ENCODE results near the gene CARS1. TPM values are rescaled to one million over a fixed set of nuclear protein-coding genes. Genes with fewer than 3 reads are reported as not detected.
A peak's percentile ranks its signal among the peaks of the same experiment; 100 is the strongest.

The CARS1 gene
- total and polyA plus RNA-seq, 9 of the 15 experiments (the other 6 are each of a cell fraction or from before 2014, with no cell fraction given): 14.4 to 106 (median 73.6) TPM

DNA sequence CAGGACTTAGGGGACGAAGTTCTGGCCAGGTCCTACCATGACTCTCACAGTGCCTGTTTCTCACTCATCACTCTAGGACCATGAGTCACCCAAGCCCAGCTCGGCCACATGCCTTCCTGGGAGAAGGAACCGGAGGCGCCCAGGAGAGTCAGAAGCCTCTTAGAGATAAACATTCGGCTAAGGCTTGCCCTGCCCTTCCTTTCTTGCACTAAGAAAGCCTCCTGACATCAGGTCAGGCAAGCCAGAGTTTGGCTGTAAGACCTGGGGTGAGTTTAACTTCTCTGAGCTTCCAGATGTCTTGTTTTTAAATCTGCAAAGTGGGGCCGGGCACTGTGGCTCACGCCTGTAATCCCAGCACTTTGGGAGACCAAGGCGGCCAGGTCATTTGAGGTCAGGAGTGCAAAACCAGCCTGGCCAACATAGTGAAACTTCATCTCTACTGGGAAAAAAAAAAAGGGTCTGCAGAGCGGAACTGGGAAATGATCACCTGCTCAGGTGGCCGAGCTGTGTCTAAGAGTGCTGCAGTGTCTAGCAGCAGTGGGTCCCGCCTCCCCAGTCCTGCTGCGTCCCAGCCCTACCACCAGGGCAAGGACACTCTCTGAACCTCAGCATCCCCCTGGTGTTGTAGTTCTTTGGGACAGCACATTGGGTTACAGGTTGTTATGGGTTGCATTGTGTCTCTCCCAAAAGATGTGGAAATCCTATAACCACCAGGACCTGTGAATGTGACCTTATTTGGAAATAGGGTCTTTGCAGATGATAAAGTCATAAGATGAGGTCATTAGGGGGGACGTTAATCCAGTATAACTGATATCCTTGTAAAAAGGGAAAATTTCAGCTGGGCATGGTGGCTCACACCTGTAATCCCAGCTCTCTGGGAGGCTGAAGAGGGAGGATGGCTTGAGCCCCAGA lies 1.8 kb upstream of the CARS1 start (continued):
- TF ChIP-seq, protein P1, sequence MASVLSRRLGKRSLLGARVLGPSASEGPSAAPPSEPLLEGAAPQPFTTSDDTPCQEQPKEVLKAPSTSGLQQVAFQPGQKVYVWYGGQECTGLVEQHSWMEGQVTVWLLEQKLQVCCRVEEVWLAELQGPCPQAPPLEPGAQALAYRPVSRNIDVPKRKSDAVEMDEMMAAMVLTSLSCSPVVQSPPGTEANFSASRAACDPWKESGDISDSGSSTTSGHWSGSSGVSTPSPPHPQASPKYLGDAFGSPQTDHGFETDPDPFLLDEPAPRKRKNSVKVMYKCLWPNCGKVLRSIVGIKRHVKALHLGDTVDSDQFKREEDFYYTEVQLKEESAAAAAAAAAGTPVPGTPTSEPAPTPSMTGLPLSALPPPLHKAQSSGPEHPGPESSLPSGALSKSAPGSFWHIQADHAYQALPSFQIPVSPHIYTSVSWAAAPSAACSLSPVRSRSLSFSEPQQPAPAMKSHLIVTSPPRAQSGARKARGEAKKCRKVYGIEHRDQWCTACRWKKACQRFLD (CRISPR knock-in tag; IDR thresholded peaks at IDR 0.05): no peak
- TF ChIP-seq FOXA3 (CRISPR knock-in tag; conservative IDR thresholded peaks at IDR 0.05 in 1 of 2, IDR thresholded peaks at IDR 0.05 in 1 of 2) (peak in 1 of 2 experiments; percentile 33; a peak in 1 of 4 replicates), ATF7 (IDR thresholded peaks at IDR 0.05) (peak; percentile 55), FOXA1 (IDR thresholded peaks at IDR 0.05; ENCODE audit: borderline replicate concordance) (no peak), L3MBTL2 (IDR thresholded peaks at IDR 0.05) (peak; percentile 85), CTBP1 (IDR thresholded peaks at IDR 0.05; ENCODE audit: borderline replicate concordance) (peak; percentile 81), TBL1XR1 (IDR thresholded peaks at IDR 0.05; ENCODE audit: low read length in 2 of 2) (0 out of 4 replicates have a peak, but pooled peaks of 1 of the 2 experiments have one; percentile 44), RBBP5 (IDR thresholded peaks at IDR 0.05; ENCODE audit: borderline replicate concordance, insufficient read depth, low read length, poor library complexity, severe bottlenecking) (peak; percentile 80), ZNF436 (CRISPR knock-in tag; IDR thresholded peaks at IDR 0.05) (no peak), TRIM28 (IDR thresholded peaks at IDR 0.05) (peak; percentile 46; the same call in 1 of the 2 replicates), ZNF668 (CRISPR knock-in tag; IDR thresholded peaks at IDR 0.05) (0 out of 2 replicates have a peak, but pooled peaks have one; percentile 31), TARDBP (IDR thresholded peaks at IDR 0.05) (no peak), NCOA1 (IDR thresholded peaks at IDR 0.05; ENCODE audit: low read depth) (0 out of 2 replicates have a peak, but pooled peaks have one; percentile 24), RUNX1 (IDR thresholded peaks at IDR 0.05; ENCODE audit: low read depth) (no peak), ZEB2 (IDR thresholded peaks at IDR 0.05) (0 out of 2 replicates have a peak, but pooled peaks have one; percentile 46), ZNF146 (CRISPR knock-in tag; IDR thresholded peaks at IDR 0.05; ENCODE audit: unreplicated experiment) (no peak), SPI1 (IDR thresholded peaks at IDR 0.05; ENCODE audit: borderline replicate concordance, low read depth, low read length) (0 out of 2 replicates have a peak, but pooled peaks have one; percentile 0), CC2D1A (IDR thresholded peaks at IDR 0.05) (no peak)
- TF ChIP-seq, protein P2, sequence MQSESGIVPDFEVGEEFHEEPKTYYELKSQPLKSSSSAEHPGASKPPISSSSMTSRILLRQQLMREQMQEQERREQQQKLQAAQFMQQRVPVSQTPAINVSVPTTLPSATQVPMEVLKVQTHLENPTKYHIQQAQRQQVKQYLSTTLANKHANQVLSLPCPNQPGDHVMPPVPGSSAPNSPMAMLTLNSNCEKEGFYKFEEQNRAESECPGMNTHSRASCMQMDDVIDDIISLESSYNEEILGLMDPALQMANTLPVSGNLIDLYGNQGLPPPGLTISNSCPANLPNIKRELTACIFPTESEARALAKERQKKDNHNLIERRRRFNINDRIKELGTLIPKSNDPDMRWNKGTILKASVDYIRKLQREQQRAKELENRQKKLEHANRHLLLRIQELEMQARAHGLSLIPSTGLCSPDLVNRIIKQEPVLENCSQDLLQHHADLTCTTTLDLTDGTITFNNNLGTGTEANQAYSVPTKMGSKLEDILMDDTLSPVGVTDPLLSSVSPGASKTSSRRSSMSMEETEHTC (IDR thresholded peaks at IDR 0.05): 0 out of 2 replicates have a peak, but pooled peaks have one; percentile 36
- TF ChIP-seq, protein P3, sequence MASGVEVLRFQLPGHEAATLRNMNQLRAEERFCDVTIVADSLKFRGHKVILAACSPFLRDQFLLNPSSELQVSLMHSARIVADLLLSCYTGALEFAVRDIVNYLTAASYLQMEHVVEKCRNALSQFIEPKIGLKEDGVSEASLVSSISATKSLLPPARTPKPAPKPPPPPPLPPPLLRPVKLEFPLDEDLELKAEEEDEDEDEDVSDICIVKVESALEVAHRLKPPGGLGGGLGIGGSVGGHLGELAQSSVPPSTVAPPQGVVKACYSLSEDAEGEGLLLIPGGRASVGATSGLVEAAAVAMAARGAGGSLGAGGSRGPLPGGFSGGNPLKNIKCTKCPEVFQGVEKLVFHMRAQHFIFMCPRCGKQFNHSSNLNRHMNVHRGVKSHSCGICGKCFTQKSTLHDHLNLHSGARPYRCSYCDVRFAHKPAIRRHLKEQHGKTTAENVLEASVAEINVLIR (CRISPR knock-in tag; IDR thresholded peaks at IDR 0.05): no peak
- TF ChIP-seq, protein P4, sequence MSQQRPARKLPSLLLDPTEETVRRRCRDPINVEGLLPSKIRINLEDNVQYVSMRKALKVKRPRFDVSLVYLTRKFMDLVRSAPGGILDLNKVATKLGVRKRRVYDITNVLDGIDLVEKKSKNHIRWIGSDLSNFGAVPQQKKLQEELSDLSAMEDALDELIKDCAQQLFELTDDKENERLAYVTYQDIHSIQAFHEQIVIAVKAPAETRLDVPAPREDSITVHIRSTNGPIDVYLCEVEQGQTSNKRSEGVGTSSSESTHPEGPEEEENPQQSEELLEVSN (IDR thresholded peaks at IDR 0.05; ENCODE audit: borderline replicate concordance in 1 of 2, extremely low read depth in 1 of 2, insufficient read depth in 1 of 2, insufficient read length in 1 of 2, low read depth in 1 of 2, low read length in 1 of 2, poor library complexity in 1 of 2, severe bottlenecking in 1 of 2): peak in 1 of 2 experiments; percentile 78
